ENCODE data around the gene HEMK1.

HEMK1 gene

DNA sequence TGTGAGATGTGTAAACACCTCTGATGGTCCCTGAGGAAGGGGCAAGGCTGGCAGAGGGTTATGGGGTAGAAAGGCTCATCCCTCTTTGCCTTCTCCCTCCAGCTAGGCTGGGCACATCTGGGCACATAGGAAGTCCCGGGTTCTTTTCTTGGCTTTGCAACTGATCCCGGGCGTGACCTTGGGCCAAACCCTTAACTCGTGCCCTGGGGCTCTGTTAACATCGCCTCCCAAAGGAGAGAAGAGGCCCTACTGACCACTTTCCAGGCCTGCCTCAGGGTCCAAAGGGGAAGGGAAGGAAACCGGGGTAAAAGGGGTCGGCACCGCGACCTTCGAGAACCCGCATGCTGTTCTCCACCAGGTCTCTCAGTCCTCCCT, 2.3 kb upstream of the HEMK1 start:
- Histone ChIP-seq H4K20me1 (peaks cover 0 to 7% (median 0%) of the 10 kb centered on the region in 11 experiments; a peak in 1 of 22 replicates), H3K36me3 (peaks cover 0 to 10% (median 0%) of the 10 kb centered on the region in 11 experiments; a peak in 2 of 22 replicates), H3K9ac (peak overlapping the region; percentile 64 to 75 (median 70)), H3K4me1 (peaks cover 35 to 54% (median 42%) of the 10 kb centered on the region in 10 experiments), H3K27me3 (peaks cover 0 to 11% (median 0%) of the 10 kb centered on the region in 11 experiments; a peak in 2 of 22 replicates), H3K9me3 (replicated peaks in 1 of 11) (no peaks in the 10 kb centered on the region), H3K4me2 (peak overlapping the region; percentile 79 to 96 (median 90)), H3K4me3 (peak overlapping the region; percentile 53 to 98 (median 69)), H3K27ac (peak overlapping the region in 7 of 11 experiments; percentile 49 to 93 (median 56); a peak in 12 of 22 replicates)
- TF ChIP-seq Cebpa-rat (IDR thresholded peaks at IDR 0.05), result no peak

DNA sequence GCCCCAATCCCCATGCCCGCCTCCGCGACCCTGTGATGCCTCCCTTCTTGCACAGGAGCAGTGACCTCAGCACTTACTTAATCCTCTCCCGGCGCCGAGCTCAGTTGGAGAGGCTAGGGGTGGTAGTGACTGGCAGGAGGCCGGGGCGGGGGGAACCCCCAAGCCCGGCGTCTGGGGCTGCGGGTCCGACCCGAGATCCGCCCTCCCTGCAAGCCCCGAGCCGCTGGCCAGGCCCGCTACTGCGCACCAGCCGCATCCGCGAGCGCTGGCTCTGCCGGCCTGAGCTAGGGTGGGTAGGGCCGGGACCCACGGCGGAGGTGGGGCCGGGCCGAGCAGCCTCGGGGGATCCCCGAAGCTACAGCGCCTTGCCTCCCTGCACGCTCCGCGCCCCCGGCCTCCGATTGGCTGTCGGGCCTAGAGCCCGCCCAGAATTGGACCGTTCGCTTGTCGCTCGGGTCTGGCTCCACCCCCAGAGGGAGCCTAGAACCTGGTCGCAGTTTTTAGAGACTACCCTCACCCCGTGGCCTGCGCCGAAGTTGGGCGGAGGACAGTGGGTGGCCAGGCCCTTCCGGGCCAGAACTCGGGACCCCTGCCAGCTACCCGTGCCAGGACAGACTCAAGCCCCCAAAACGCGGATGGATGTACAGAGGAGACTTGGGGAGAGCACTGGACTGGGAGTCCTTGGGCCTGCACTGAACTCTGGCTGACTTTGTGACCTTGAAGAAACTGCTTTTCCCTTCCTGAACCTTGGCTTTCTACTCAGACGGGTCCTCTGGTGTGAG, 1.7 kb upstream of the HEMK1 start, which contains the start of gene C3orf18:
TSS of gene C3orf18 (minus strand) at position 362 of the 782 bp plus-strand sequence. CDS start 2,048 bp downstream, outside the sequence.
- Histone ChIP-seq H3K27me3 (peaks cover 0 to 11% (median 0%) of the 10 kb centered on the region in 11 experiments; a peak in 2 of 22 replicates), H4K20me1 (peaks cover 0 to 7% (median 0%) of the 10 kb centered on the region in 11 experiments; a peak in 1 of 22 replicates), H3K27ac (peak within 1 kb of the TSS in 10 of 11 experiments; percentile 49 to 93 (median 82); a peak in 19 of 22 replicates), H3K36me3 (peaks cover 2 to 13% (median 4%) of the 10 kb centered on the region in 11 experiments; a peak in 15 of 22 replicates), H3K9me3 (replicated peaks in 1 of 11) (no peaks in the 10 kb centered on the region), H3K9ac (peak within 1 kb of the TSS; percentile 64 to 93 (median 85)), H3K4me2 (peak within 1 kb of the TSS; percentile 79 to 96 (median 90)), H3K4me3 (peak within 1 kb of the TSS; percentile 74 to 98 (median 82)), H3K4me1 (peaks cover 37 to 60% (median 48%) of the 10 kb centered on the region in 10 experiments)
- TF ChIP-seq Cebpa-rat (IDR thresholded peaks at IDR 0.05), result no peak

DNA sequence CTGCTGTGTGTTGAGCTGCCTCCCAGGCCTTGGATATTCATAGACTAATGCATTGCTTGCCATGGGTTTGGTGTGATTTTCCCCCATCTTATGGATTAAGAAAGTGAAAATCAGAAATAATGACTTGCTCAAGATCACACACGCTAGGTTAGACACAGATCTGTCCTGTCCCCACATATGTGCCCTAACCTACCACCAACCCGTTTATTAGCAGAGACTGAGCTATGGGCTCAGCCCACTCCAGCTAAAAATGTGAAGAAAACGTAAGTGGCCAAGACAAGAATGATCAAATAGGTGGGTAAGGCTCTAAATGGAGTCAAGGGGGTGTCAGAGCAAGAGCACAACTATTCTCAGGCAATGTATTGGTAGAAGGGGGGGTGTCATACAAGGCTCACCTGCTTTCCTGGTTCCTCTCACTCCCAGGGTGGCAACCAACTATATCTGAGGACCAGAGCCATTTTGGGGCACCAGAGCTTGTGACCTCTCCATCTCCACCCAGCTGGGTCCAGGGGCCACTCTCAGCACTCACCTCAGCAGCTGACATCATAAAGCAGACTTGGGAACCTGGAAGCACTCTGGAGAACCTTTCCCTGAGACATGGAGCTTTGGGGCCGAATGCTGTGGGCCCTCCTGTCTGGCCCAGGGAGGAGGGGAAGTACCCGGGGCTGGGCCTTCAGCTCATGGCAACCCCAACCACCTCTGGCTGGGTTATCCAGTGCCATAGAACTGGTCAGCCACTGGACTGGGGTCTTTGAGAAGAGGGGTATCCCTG, 1.4 kb downstream of the HEMK1 start:
- peaks cover 0 to 11% (median 0%) of the 10 kb centered on the region in 11 experiments; a peak in 2 of 22 replicates for H3K27me3 ChIP-seq
- H3K4me1 ChIP-seq, result peaks cover 37 to 77% (median 52%) of the 10 kb centered on the region in 10 experiments
- peaks cover 14 to 42% (median 26%) of the 10 kb centered on the region in 11 experiments; a peak in 20 of 22 replicates for H3K36me3 ChIP-seq
- H4K20me1 ChIP-seq, result no peaks in the 10 kb centered on the region; a peak in 1 of 22 replicates
- peak overlapping the region; percentile 79 to 96 (median 90) for H3K4me2 ChIP-seq
- H3K27ac ChIP-seq, result peak overlapping the region in 7 of 11 experiments; percentile 18 to 93 (median 83); a peak in 9 of 22 replicates
- H3K9ac ChIP-seq, result peak overlapping the region; percentile 76 to 93 (median 85)
- no peaks in the 10 kb centered on the region for H3K9me3 ChIP-seq (replicated peaks in 1 of 11)
- TF ChIP-seq Cebpa-rat (IDR thresholded peaks at IDR 0.05), result no peak
- H3K4me3 ChIP-seq, result peak overlapping the region; percentile 74 to 98 (median 82); a peak in 19 of 20 replicates

DNA sequence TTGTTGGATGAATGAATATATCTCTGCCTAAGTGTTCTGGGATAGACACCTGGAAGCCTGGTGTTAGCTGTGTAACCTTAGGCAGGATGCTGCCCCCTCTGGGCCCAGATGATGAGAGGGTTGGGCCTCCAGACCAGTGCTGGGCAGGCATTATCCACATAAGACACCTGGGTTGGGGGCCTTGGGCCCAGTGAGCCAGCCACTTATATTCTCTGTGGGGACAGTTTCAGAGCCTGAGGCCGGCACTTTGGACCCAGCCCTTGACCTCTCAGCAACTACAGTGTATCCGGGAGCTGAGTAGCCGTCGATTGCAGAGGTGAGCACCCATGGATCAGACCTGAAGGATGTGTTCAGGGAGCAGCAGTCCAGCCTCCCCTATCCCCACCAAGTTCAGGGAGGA, 2.2 kb downstream of the HEMK1 start:
- peaks cover 20 to 50% (median 31%) of the 10 kb centered on the region in 11 experiments; a peak in 21 of 22 replicates for H3K36me3 ChIP-seq

DNA sequence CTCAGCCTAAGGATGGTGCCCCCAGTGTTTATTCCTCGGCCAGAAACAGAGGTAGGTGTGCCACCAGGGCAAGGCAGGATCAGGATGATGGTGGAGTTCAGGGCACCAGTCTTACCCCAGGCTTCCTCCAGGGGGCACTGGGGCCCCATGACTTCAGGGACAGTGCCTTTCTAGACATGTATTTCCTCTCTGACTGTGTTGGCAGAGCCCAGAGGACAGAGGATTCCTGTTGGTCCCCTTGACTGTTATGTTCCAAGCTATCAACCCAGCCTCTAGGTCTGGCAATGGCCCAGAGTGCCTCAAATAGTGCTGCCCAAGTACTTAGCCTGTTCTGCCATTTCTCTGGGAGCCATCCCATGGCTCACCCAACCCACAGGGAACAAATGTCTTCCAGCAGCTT, 2.8 kb downstream of the HEMK1 start:
- Histone ChIP-seq H3K4me1 (peaks cover 29 to 74% (median 46%) of the 10 kb centered on the region in 10 experiments), H3K9me3 (replicated peaks in 1 of 11) (no peaks in the 10 kb centered on the region), H3K9ac (peak overlapping the region in 9 of 11 experiments; percentile 9 to 73 (median 44); a peak in 11 of 22 replicates), H4K20me1 (no peaks in the 10 kb centered on the region; a peak in 1 of 22 replicates), H3K4me2 (peak overlapping the region in 7 of 11 experiments; percentile 15 to 71 (median 31); a peak in 11 of 22 replicates), H3K27me3 (peaks cover 0 to 2% (median 0%) of the 10 kb centered on the region in 11 experiments; a peak in 2 of 22 replicates), H3K36me3 (peaks cover 27 to 57% (median 37%) of the 10 kb centered on the region in 11 experiments; a peak in 21 of 22 replicates), H3K27ac (peak overlapping the region in 10 of 11 experiments; percentile 6 to 58 (median 42); a peak in 15 of 22 replicates), H3K4me3 (no peak overlapping the region)
- TF ChIP-seq Cebpa-rat (IDR thresholded peaks at IDR 0.05), result no peak

More for the DNA sequence above, 2.2 kb downstream of the HEMK1 start:
- no peak overlapping the region for H3K4me3 ChIP-seq
- H3K4me1 ChIP-seq, result peaks cover 36 to 81% (median 52%) of the 10 kb centered on the region in 10 experiments
- TF ChIP-seq Cebpa-rat (IDR thresholded peaks at IDR 0.05), result no peak
- peak overlapping the region in 5 of 11 experiments; percentile 85 to 93 (median 90); a peak in 7 of 22 replicates for H3K9ac ChIP-seq
- H3K9me3 ChIP-seq (replicated peaks in 1 of 11), result no peaks in the 10 kb centered on the region
- peaks cover 0 to 8% (median 0%) of the 10 kb centered on the region in 11 experiments; a peak in 2 of 22 replicates for H3K27me3 ChIP-seq
- H4K20me1 ChIP-seq, result no peaks in the 10 kb centered on the region; a peak in 1 of 22 replicates
- H3K27ac ChIP-seq, result peak overlapping the region in 2 of 11 experiments; percentile 3 to 88; a peak in 3 of 22 replicates
- H3K4me2 ChIP-seq, result peak overlapping the region in 1 of 11 experiments; percentile 91; a peak in 1 of 22 replicates

DNA sequence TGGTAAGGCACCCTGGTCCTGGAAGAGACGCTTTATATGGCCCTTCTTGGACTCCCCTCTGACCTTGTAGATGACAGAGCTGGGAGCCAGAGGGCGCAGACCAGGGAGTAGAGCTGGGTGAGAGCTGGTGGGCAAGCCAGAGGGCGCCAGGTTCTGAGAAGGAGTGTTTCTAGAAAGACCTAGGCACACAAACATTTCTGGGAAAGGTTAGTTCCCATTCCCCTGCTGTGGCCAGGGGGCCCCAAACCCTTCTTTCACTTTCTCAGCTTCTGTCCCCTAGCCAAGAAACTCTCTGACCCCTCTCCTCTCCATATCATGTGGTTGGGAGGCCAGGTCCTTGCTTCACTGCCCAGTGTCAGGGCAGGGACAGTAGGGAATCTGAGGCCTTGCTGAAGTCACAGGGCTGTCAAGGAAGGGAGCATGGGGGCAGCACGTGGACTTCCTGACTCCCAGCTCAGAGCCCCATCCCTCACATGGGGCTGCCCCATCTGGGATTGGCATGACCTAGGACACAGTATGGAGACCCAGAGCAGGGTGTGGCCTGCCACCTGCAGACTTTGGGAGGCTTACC, 3.6 kb downstream of the HEMK1 start:
- Histone ChIP-seq H3K9me3 (replicated peaks in 1 of 11) (no peaks in the 10 kb centered on the region), H3K36me3 (peaks cover 34 to 64% (median 44%) of the 10 kb centered on the region in 11 experiments), H3K4me3 (no peak overlapping the region), H3K27me3 (no peaks in the 10 kb centered on the region), H3K9ac (peak overlapping the region in 9 of 11 experiments; percentile 31 to 73 (median 44); a peak in 15 of 22 replicates), H3K27ac (peak overlapping the region; percentile 6 to 58 (median 41); a peak in 17 of 22 replicates), H3K4me1 (peaks cover 22 to 67% (median 39%) of the 10 kb centered on the region in 10 experiments), H4K20me1 (no peaks in the 10 kb centered on the region; a peak in 1 of 22 replicates), H3K4me2 (peak overlapping the region in 6 of 11 experiments; percentile 18 to 71 (median 43); a peak in 9 of 22 replicates)
- TF ChIP-seq Cebpa-rat (IDR thresholded peaks at IDR 0.05), result no peak

DNA sequence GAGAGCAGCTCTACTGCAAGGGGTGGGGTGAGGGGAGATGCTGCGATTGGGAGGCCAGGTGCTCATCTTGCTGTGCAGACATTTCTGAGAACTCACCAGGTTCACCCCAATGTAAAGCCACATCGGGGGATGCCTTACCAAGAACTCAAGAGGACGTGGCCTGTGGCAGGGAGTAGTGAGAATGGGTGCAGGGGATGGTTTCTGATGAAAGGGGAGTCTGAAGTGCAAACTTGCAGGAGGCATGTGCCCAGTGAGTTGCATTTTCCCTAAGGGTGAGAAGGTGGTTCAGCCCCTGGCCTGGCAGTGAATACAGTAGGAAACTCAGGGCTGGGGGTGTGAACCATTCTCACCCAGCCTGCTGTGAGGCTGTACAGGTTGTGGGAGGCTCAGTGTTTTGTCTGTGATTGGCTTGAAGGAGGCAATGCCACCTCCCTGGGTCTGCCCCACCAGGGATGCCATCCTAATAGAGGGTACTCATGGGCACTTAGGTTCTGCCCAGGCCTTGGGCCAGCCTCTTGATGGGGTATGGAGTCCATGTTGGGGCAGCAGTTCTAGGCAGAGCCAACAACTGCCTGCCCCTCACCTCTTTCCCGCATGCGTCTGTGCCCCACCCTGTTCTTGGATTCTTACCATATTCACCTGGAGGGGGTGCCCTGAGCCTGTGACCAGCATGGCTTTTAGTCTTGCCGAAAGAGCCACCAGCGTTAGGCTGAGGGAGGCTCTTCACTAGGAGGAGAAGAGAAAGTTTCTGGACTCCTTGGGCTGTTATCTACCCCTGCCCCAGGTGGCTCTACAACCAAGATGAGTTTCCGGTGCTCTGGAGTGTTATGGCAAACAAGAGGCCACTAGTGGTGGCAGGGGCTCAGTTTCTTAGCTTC, 4.5 kb downstream of the HEMK1 start:
- H3K27me3 ChIP-seq, result no peaks in the 10 kb centered on the region
- H3K9me3 ChIP-seq (replicated peaks in 1 of 11), result no peaks in the 10 kb centered on the region
- H3K9ac ChIP-seq, result peak overlapping the region in 8 of 11 experiments; percentile 1 to 73 (median 43); a peak in 10 of 22 replicates
- no peak for TF ChIP-seq Cebpa-rat (IDR thresholded peaks at IDR 0.05)
- H3K27ac ChIP-seq, result peak overlapping the region in 5 of 11 experiments; percentile 28 to 58 (median 43); a peak in 4 of 22 replicates
- H3K4me3 ChIP-seq, result no peak overlapping the region
- peaks cover 13 to 57% (median 30%) of the 10 kb centered on the region in 10 experiments for H3K4me1 ChIP-seq
- H3K4me2 ChIP-seq, result peak overlapping the region in 2 of 11 experiments; percentile 61 to 71; a peak in 2 of 22 replicates
- peaks cover 43 to 73% (median 53%) of the 10 kb centered on the region in 11 experiments for H3K36me3 ChIP-seq
- no peaks in the 10 kb centered on the region; a peak in 1 of 22 replicates for H4K20me1 ChIP-seq

Measured in BLaER1 treated with 17β-estradiol and CSF1 and Interleukin-3, amounts not matched to agents 10 nM and 100 nM (cell line).